ENCODE data around the gene ZFYVE21. TPM values are rescaled to one million over a fixed set of nuclear protein-coding genes. Genes with fewer than 3 reads are reported as not detected.

Gene ZFYVE21
- total RNA-seq, 3 donors from 2014 or later = 49.9 to 67.1 (median 60.9) TPM

DNA sequence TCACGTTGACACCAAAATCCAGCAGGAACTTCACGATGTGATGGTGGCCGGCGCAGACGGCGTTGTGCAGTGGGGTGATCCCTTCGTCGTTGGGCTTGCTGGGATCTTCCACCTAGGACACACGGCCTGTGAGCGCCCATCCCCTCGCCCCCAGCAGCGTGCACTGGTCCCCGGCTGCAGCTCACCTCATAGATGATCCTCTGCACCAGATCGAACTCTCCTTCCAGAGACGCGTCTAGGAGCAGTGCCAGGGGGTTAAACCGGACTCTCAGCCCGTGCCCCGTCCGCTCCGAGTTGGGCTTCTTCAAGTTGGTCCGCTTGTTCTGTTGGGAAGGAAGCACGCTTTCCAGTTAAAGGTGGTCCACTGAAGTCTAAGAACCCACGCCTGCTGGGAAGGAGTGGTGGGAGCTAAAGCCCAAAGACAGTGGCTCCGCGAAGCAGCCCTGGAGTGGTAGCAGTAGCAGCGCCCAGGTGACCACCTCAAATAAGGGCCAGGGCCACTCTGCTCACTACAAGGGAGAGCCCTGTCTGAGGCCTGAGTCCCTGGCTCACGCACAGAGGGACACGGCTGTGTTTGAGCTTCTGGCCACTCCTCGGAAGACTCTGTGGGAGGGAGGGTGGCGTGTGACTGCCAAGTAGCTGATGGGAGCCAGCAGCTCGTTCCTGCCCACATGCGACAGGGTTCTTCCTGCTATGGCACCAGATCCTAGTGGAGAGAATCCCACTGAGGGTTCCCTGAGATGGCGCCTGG, 23.3 kb downstream of the ZFYVE21 start:
- ATAC-seq (no peak), DNase-seq (no peak)
- Histone ChIP-seq H3K4me1 (ENCODE audit: low read depth) (no peaks in the 10 kb centered on the region), H3K9me3 (no peaks in the 10 kb centered on the region), H3K4me3 (no peak overlapping the region), H3K36me3 (ENCODE audit: low read depth) (no peaks in the 10 kb centered on the region)
- TF ChIP-seq, protein P1, sequence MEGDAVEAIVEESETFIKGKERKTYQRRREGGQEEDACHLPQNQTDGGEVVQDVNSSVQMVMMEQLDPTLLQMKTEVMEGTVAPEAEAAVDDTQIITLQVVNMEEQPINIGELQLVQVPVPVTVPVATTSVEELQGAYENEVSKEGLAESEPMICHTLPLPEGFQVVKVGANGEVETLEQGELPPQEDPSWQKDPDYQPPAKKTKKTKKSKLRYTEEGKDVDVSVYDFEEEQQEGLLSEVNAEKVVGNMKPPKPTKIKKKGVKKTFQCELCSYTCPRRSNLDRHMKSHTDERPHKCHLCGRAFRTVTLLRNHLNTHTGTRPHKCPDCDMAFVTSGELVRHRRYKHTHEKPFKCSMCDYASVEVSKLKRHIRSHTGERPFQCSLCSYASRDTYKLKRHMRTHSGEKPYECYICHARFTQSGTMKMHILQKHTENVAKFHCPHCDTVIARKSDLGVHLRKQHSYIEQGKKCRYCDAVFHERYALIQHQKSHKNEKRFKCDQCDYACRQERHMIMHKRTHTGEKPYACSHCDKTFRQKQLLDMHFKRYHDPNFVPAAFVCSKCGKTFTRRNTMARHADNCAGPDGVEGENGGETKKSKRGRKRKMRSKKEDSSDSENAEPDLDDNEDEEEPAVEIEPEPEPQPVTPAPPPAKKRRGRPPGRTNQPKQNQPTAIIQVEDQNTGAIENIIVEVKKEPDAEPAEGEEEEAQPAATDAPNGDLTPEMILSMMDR (IDR thresholded peaks at IDR 0.05) = no peak
- intact Hi-C loops (cut with DNase I, micrococcal nuclease) = no loop called here

DNA sequence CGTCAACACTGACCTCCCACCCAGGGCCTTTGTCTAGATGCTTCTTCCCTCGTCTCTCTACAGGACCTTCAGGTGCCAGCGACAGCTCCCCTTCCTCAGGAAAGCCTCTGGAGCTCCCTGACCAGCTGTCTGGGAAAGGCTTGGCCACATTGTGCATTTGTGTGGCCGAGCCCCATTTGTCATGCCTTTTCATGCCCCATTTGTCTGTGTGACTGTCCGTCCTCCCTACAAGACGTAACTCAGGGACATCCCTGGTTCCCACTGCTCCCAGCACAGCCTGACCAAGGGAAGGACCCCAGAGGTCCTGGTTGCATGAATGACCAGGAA, 23.8 kb downstream of the ZFYVE21 start:
- DNase-seq (no peak), ATAC-seq (no peak)
- H3K4me3 ChIP-seq = no peak overlapping the region
- TF ChIP-seq, protein P1 (IDR thresholded peaks at IDR 0.05) = no peak
- H3K36me3 ChIP-seq (ENCODE audit: low read depth) = no peaks in the 10 kb centered on the region
- no peaks in the 10 kb centered on the region for H3K4me1 ChIP-seq (ENCODE audit: low read depth)
- no peaks in the 10 kb centered on the region for H3K9me3 ChIP-seq
- intact Hi-C loops (cut with DNase I, micrococcal nuclease) = no loop called here

DNA sequence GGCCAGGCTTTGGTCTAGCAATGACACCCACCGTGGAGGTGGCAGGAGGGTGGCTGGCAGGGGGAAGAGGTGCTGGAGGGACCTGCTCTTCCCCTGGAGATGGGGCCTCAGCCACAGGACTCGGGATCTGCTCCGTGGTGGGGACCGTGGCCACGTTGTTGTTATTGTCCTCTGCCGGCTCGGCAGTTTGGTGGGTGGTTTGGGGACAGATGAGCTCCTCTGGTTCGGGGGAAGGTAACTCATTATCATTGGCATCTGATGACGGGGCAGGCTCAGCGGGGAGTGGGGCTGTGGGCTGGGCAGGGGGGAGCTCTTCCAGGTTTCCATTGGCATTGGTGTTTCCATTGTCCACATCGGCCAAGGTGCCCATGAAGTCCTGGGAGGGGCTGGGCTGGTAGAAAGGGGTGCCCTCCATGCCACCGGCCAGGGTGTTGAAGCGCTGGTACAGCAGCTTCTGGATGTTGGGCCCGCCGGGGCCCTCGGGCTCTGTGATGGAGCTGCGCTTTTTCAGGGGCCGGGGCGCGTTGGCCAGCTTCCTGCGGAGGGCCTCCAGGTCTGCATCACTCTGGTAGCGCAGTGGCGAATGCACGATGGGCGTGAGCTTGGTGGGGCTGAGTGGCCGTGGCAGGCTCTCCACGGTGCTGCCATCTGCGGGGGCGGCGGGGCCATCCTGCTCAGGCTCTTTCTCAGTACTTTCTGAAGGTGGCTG, 24.3 kb downstream of the ZFYVE21 start:
- Histone ChIP-seq H3K4me1 (ENCODE audit: low read depth) (no peaks in the 10 kb centered on the region), H3K9me3 (no peaks in the 10 kb centered on the region), H3K36me3 (ENCODE audit: low read depth) (no peaks in the 10 kb centered on the region), H3K4me3 (no peak overlapping the region)
- DNase-seq (no peak), ATAC-seq (no peak)
- intact Hi-C loops (cut with DNase I, micrococcal nuclease) = no loop called here
- TF ChIP-seq, protein P1 (IDR thresholded peaks at IDR 0.05) = no peak

DNA sequence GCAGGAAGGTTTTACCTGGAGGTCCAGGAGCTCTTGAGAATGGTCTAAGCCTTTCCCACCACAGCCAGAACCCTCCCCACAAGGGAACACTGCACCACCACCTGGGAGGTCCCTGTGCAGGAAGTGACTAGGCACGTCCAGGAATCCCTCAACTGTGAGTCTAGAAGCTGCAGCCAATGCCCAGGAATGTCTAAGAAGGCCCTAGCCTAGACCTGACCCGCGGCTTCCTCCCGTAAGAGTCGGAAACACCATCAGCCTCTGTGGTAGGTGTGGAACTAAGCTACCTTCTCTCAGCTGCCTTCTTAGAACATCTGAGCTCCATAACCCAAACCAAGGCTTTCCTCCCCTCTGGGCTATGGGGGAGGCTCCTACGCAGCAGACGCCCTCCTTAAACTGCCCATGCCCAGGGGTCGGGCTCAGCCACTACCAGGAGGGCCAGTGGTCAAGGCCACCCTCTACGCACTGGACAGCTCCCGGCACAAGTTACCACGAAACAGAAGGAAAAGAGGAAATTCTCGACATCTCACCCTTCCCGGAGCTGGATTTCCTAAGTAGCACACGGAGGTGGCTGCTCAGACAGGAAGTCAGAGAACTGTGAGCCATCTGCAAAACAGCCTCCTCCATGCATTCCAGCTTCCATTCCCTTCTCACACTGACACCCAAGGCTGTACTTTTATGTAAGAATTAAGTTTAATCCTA, 25.5 kb downstream of the ZFYVE21 start:
- Histone ChIP-seq H3K4me3 (no peak overlapping the region), H3K36me3 (ENCODE audit: low read depth) (no peaks in the 10 kb centered on the region), H3K9me3 (no peaks in the 10 kb centered on the region), H3K4me1 (ENCODE audit: low read depth) (no peaks in the 10 kb centered on the region)
- no peak for DNase-seq
- TF ChIP-seq, protein P1 (IDR thresholded peaks at IDR 0.05) = no peak
- intact Hi-C loops (cut with DNase I, micrococcal nuclease) = no loop called here
- ATAC-seq = no peak

DNA sequence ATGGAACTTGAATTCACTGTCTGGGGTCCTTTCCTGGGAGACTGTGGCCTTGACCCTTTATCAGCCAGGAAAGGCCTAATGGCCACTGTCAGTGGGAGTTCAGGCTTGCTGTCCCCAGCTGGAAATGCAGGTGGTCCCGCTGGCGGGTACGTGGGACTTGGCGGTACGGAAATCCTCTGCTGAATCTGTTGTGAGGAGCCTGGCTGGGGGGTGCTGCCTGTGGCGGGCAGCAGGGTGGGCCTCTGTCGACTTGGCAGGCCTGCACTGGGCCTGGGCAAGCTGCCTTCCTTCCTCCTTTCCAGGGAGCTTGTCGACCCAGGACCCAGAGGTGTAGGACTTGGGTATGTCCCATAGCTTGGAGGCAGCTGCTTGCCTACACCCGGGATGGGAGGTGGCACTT, 26.3 kb downstream of the ZFYVE21 start:
- no peak for ATAC-seq

More for the DNA sequence above, 26.3 kb downstream of the ZFYVE21 start:
- no peak for DNase-seq
- Histone ChIP-seq H3K4me1 (ENCODE audit: low read depth) (no peaks in the 10 kb centered on the region), H3K9me3 (no peaks in the 10 kb centered on the region), H3K36me3 (ENCODE audit: low read depth) (no peaks in the 10 kb centered on the region), H3K4me3 (no peak overlapping the region)
- intact Hi-C loops (cut with DNase I, micrococcal nuclease) = no loop called here
- TF ChIP-seq, protein P1 (IDR thresholded peaks at IDR 0.05) = no peak
